GM18505 (cell line): ENCODE measurements around the gene SYT7.

Experiments
- ATAC-seq: cut with Tn5 transposase; IDR thresholded peaks from one replicate; pipeline ENCODE4 v1.9.1; 2021; ENCODE audit not compliant: unreplicated experiment
- POLR2A ChIP-seq: IDR thresholded peaks from 4 replicates; pipeline ENCODE4 v1.6.1; 2011; ENCODE audit warnings: borderline replicate concordance; ENCODE audit not compliant: insufficient read depth, insufficient read length; ENCODE audit errors: extremely low read depth

SYT7 gene

DNA sequence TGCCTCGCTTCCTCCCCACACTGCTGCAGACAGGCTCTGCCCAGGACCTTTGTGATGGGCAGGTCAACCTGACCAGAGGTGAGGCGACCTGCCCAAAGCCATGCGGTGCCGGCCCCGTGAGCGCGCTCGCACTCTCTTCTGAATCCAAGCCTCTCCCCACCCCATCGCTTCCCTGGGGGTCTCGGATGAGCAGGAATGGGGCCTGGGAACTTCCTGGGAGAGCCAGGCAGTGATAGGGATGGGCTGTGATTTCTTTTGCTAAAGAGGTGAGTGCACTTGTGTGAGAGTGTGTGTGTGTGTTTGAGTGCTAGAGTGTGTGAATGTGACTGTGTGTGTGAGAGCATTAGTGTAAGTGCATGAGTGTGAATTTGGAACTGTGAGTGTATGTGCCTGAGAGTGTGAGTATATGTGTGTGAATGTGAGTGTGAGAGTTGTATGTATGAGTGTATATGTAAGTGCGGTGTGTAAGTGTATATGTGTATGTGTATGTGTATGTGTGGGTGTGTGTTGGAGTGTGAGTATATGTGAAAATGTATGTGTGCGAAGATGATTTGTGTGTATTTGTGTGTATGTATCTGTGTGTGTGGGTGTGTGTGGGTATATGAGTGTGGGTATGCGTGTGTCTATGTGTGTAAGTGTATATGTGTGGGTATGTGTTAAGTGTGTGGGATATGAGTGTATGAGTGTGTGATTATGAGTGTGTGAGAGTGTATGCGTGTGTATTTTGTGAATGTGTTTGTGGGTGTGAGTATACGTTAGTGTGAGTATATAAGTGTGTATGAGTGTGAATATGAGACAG lies 84.1 kb downstream of the SYT7 start:
- TF ChIP-seq POLR2A: no peak
- no peak for ATAC-seq

GRCh38 chr11:61495801-61496601 lies 84.9 kb downstream of the SYT7 start:
- no peak for TF ChIP-seq POLR2A
- ATAC-seq: no peak

GRCh38 chr11:61494381-61494961 lies 86.4 kb downstream of the SYT7 start:
- ATAC-seq: no peak

DNA sequence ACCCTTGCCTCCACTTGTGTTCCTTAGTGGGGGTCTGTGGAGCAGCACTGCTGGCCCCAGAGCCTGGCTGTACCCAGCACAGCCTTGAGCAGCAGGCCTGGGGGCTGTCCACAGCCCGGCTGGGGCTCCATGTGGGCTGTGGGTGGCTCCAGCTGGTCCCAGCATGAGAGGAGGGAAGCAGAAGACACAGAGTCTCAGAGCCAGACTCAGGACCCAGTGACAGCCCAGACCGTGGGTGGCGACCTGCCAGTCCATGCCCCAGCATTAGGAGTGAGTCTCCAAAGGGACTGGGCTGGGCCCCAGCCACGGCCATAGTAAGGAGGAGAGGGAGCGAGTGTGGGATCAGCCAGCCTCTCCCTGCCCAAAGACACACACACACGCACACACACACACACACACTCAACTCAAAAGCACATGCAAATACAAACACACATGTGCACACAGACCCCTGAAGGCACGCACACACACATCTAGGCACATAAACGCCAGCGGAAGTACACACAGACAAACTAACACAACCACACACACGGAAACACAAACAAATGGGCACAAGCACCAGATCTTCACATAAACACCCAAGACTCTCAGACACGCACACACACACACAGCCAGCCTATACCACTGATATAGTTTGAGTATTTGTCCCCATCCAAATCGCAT lies 89.0 kb downstream of the SYT7 start:
- TF ChIP-seq POLR2A: no peak
- no peak for ATAC-seq

More at GRCh38 chr11:61494381-61494961, 86.4 kb downstream of the SYT7 start:
- TF ChIP-seq POLR2A: no peak

DNA sequence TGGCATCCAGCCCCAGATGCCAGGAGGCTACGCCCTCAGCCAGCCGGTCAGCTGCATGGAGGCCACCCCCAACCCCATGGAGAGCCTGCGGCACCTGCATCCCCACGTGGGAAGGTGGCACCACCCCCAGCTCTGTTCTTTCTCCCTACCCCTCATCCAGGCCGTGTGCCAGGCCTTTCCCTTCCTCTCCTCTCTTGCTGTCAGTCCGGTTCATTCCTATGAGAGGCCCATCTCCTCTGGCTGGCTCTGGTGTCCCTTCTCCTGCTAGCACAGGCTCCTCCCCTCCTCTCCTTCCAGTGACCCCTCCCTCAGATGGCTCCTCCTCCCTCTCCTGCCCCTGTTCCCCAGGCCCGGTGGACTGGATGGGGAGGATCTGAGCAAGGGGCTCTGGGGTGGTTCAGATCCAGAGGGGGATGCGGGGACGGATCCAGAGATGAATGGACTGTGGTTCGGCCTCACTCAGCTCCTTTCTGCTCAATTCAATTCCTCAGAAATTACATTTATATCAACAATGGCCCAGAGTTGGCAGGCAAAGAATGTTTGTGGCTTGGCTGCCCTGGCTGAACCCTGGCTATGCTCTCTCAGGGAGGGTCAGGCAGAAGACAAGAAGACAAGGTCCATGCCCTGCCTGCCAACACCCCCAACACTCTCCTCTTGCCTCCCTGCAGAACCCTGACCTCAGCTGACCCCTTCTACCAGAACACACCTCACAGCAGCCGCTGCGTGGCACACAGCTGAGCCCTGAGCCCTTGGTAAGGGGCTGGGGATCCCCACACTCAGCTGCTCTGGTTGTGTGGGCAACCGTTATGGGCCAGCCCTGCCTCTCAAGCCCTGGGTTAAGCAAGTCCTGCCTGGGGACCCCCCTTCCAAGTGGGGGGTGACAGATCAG lies 90.8 kb downstream of the SYT7 start:
- TF ChIP-seq POLR2A: no peak
- ATAC-seq: no peak

DNA sequence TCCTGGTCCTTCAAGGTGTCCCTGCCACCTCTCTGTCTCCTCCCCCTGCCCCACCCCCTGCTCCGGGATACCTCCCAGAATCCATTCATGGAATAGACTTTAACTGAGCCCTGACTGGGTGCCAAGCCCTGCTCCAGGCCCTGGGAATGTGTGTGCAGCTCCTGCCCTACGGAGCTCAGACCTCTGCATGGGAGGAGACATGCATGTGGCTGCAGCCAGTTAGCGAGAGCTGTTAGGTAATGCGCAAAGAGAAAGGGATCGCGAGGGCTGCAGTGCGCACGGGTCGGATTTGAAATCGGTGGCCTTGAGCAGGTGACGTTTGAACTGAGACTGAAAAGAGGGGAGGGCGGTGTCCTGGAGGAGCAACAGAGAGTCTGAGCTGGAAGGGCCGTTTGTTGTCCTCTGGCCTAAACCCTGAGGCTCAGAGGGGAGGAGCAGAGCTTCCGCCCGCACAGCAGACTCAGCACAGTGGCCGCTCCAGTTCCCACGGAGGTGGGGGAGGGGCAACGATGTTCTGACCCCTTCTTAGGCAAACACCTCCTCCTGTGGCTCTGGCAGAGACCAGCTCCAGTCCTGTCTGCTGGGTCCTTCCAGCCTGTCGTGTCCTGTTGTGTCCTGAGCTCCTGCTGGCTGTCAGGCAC lies 92.1 kb downstream of the SYT7 start:
- no peak for TF ChIP-seq POLR2A
- no peak for ATAC-seq

GRCh38 chr11:61487342-61488025 lies 93.4 kb downstream of the SYT7 start:
- ATAC-seq: no peak
- no peak for TF ChIP-seq POLR2A

- no peak for ATAC-seq
- no peak for TF ChIP-seq POLR2A
Measured at GRCh38 chr11:61486779-61487178, 94.1 kb downstream of the SYT7 start.

DNA sequence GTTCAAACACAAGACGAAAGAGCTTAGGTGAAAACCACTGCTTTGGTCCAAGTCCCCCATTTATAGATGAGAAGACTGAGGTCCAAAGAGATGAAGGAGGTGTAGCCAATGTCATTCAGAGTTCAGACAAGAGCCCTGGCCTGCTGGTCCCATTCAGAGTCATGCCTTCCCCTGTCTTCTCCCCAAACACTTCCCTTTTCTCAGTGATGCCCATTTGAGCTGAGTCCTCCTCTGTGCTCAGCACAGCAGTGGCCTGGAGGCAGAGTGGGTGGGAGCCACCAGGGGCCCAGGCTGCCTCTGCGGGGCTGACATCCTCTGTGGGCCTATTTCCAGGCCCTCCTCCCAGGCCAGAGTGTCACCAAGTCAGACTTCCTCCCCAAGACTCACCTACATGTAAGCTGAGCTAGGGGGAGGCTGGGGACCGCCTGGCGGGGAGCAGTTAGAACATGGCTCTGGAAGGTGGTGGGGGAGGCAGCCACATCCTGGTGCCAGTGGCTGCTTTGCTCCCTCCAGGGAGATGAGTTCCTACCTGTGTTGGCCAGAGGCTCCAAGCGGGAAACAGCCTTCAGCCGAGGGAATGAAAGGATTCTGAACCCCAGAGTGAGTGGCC lies 94.8 kb downstream of the SYT7 start:
- ATAC-seq: no peak
- TF ChIP-seq POLR2A: no peak

GRCh38 chr11:61485080-61485479 lies 95.8 kb downstream of the SYT7 start:
- ATAC-seq: no peak
- no peak for TF ChIP-seq POLR2A

GRCh38 chr11:61484541-61484940 lies 96.3 kb downstream of the SYT7 start:
- no peak for TF ChIP-seq POLR2A
- ATAC-seq: no peak
